HPDE6-E6E7 (cell line): ENCODE data around the gene DCDC2.
"Not testable (repeated sequence)": the region's sequence is repeated elsewhere in the genome, so short reads cannot be mapped to it uniquely, and the experiment has no call there.

ENCODE experiments used
- DNase-seq: peaks from one replicate; pipeline ENCODE4 v3.0.0; 2011; ENCODE audit warnings: missing footprints; ENCODE audit errors: extremely low spot score

Gene DCDC2

GRCh38 chr6:24225838-24226237 lies 132.0 kb downstream of the DCDC2 start:
- DNase-seq: no peak

GRCh38 chr6:24223115-24223919 lies 134.5 kb downstream of the DCDC2 start:
- no peak for DNase-seq

- DNase-seq: no peak
Observed at GRCh38 chr6:24219670-24220069, 138.2 kb downstream of the DCDC2 start.

- DNase-seq: no peak
Observed at GRCh38 chr6:24214984-24215383, 142.9 kb downstream of the DCDC2 start.

- no peak for DNase-seq
Observed at GRCh38 chr6:24207413-24207812, 150.4 kb downstream of the DCDC2 start.

GRCh38 chr6:24205020-24205492 lies 152.8 kb downstream of the DCDC2 start:
- peak; percentile 6 for DNase-seq

GRCh38 chr6:24204113-24204512 lies 153.7 kb downstream of the DCDC2 start:
- not testable (repeated sequence) for DNase-seq

GRCh38 chr6:24197892-24198291 lies 160.0 kb downstream of the DCDC2 start:
- no peak for DNase-seq

- DNase-seq: no peak
Observed at GRCh38 chr6:24195836-24196597, 161.8 kb downstream of the DCDC2 start.

- no peak for DNase-seq
Observed at GRCh38 chr6:24194978-24195700, 162.7 kb downstream of the DCDC2 start.

GRCh38 chr6:24193364-24193763 lies 164.5 kb downstream of the DCDC2 start:
- DNase-seq: no peak

- no peak for DNase-seq
Observed at GRCh38 chr6:24191346-24191745, 166.5 kb downstream of the DCDC2 start.

- DNase-seq: no peak
Observed at GRCh38 chr6:24188578-24189080, 169.2 kb downstream of the DCDC2 start.

GRCh38 chr6:24187965-24188577 lies 169.8 kb downstream of the DCDC2 start:
- DNase-seq: no peak

- no peak for DNase-seq
Observed at GRCh38 chr6:24186349-24186748, 171.5 kb downstream of the DCDC2 start.

GRCh38 chr6:24183584-24183983 lies 174.3 kb downstream of the DCDC2 start:
- DNase-seq: no peak

- DNase-seq: no peak
Observed at GRCh38 chr6:24157886-24158285, 200.0 kb downstream of the DCDC2 start.

- peak; percentile 10 for DNase-seq
Observed at GRCh38 chr6:24154121-24154520, 203.7 kb downstream of the DCDC2 start.

- no peak for DNase-seq
Observed at GRCh38 chr6:24152014-24152413, 205.8 kb downstream of the DCDC2 start.

GRCh38 chr6:24149836-24150235 lies 208.0 kb downstream of the DCDC2 start:
- no peak for DNase-seq

GRCh38 chr6:24149296-24149695 lies 208.6 kb downstream of the DCDC2 start:
- DNase-seq: no peak

GRCh38 chr6:24148684-24149083 lies 209.2 kb downstream of the DCDC2 start:
- no peak for DNase-seq
